GM13976 (cell line): Measurements from ENCODE around the gene NHERF1.

Experiments
- DNase-seq: peaks from one replicate; pipeline ENCODE4 v3.0.0; 2012; ENCODE audit warnings: low spot score
- in situ Hi-C: fragments of 300-500 bp; cut with MboI; formaldehyde crosslinking; loops from one replicate; pipeline ENCODE4 v1.12.0; 2022; ENCODE audit warnings: low sequenced_read_pairs, mixed read lengths, inconsistent platforms; ENCODE audit not compliant: unreplicated experiment
- TF ChIP-seq, protein P1 (sequence below): IDR thresholded peaks from 2 replicates; pipeline ENCODE4 v1.5.1; 2012; ENCODE audit warnings: borderline replicate concordance, mild to moderate bottlenecking; ENCODE audit not compliant: insufficient read depth; ENCODE audit errors: extremely low read depth, missing control alignments, control extremely low read depth

The NHERF1 gene

GRCh38 chr17:74748529-74749278 is at the start of gene NHERF1:
Gene NHERF1, plus strand, starts transcription at chr17:74748628. Its CDS starts 219 bp downstream, at chr17:74748847.
- in situ Hi-C loops = no loop called here
- peak; percentile 99 for DNase-seq
- TF ChIP-seq, protein P1, sequence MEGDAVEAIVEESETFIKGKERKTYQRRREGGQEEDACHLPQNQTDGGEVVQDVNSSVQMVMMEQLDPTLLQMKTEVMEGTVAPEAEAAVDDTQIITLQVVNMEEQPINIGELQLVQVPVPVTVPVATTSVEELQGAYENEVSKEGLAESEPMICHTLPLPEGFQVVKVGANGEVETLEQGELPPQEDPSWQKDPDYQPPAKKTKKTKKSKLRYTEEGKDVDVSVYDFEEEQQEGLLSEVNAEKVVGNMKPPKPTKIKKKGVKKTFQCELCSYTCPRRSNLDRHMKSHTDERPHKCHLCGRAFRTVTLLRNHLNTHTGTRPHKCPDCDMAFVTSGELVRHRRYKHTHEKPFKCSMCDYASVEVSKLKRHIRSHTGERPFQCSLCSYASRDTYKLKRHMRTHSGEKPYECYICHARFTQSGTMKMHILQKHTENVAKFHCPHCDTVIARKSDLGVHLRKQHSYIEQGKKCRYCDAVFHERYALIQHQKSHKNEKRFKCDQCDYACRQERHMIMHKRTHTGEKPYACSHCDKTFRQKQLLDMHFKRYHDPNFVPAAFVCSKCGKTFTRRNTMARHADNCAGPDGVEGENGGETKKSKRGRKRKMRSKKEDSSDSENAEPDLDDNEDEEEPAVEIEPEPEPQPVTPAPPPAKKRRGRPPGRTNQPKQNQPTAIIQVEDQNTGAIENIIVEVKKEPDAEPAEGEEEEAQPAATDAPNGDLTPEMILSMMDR = no peak

- in situ Hi-C loops = no loop called here
- TF ChIP-seq, protein P1 = no peak
- DNase-seq = no peak
Measured at GRCh38 chr17:74699236-74699635, 49.2 kb upstream of the NHERF1 start.

GRCh38 chr17:74702116-74702871 is 46.1 kb upstream of the NHERF1 start:
- in situ Hi-C loops = no loop called here
- no peak for DNase-seq
- TF ChIP-seq, protein P1 = no peak

GRCh38 chr17:74703311-74703710 is 45.1 kb upstream of the NHERF1 start:
- in situ Hi-C loops = no loop called here
- DNase-seq = no peak
- TF ChIP-seq, protein P1 = no peak

GRCh38 chr17:74704544-74704943 is 43.9 kb upstream of the NHERF1 start:
- in situ Hi-C loops = no loop called here
- TF ChIP-seq, protein P1 = no peak
- no peak for DNase-seq

- in situ Hi-C loops = no loop called here
- TF ChIP-seq, protein P1 = no peak
- DNase-seq = no peak
Measured at GRCh38 chr17:74711058-74711824, 37.2 kb upstream of the NHERF1 start.
